EH (cell line): ENCODE data around the gene COL8A2.

Source experiments
- DNase-seq: peaks from one replicate; pipeline ENCODE4 v3.0.0-alpha.2; 2015; ENCODE audit warnings: low read depth

COL8A2 gene

DNA sequence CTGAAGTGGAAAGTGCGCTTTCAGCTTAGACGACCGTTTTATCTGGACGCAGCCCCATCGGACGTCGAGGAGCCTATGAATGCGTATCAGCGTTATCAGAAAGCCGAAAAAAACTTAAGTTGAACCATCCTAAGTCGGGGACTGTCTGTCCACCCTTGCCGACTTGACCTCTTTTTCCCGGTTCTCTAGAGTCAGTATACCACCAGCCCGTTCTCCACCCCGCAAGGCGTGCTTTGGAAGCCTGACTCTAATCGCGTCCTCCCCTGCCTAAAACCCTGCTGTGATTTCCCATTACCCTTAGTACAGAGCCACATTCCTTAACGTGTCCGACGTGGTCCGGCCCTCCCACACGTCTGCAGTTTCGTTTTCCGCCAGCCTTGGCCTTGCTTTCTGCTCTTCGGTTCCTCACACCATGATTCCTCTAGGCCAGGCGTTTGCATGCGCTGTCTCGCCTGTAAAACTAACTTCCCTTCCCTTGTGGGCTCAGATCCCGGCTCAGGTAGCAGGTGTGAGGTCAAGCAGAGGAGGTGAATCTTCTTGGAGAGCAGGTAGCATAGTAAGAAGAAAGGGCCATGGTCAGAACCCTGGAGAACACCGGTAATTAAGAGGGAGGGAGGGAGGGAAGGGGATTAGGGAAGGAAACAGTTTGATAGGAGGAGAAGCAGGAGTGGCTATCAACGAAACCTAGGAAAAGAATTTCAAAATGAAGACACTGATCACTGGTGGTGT, 35.5 kb downstream of the COL8A2 start:
- DNase-seq = peak; percentile 71

DNA sequence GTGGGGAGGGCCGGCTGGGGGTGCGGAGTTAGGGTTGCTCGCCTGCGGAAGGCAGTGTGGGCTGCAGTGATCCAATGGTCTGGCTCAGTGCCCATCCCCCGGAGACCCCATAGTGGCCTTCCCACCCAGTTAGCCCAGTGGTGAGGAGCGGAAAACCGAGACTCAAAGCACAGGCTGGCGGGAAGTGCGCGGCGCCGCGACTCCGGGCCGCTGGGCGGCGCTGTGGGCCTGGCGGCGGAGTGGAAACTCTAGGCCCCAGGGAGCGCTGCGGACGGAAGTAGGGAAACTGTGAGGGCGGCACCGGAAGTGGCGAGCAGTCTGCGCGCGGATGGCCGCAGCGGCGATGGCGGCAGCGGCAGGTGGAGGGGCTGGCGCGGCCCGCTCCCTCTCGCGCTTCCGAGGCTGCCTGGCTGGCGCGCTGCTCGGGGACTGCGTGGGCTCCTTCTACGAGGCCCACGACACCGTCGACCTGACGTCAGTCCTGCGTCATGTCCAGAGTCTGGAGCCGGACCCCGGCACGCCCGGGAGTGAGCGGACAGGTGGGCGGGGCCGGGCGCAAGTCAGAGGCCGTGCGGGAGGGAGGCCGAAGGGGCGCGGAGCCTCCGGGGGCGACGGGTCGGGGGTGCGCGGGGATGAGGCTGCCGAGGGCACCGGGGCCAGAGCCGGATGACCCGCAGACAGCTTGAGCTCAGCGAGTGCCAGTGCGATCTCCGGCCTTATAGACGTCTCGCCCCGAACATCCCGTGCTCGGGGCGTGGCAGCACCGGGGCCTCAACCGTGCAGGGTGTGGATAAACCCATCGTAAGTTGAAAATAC, 36.2 kb downstream of the COL8A2 start, which contains the start of gene ADPRS:
ADPRS (plus strand) TSS at position 316 of the 816 bp plus-strand sequence; CDS start at position 329, 13 bp downstream.
- peak; percentile 87 for DNase-seq

DNA sequence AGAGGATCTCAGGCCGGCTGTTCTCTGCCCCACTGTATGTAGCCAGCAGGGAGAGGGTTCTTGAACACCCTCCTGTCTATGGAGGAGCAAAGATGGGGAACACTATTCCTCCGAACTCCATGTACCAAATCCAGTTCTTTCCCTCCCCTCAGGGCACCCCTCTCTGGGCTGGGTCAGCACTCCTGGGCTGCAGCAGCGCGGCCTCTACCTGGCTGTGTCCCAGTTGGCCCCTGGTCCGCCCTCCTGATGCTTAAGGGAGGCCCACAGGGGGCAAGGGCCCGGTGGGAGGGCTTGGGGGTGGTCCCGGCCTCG, 36.8 kb downstream of the COL8A2 start:
- DNase-seq = no peak

DNA sequence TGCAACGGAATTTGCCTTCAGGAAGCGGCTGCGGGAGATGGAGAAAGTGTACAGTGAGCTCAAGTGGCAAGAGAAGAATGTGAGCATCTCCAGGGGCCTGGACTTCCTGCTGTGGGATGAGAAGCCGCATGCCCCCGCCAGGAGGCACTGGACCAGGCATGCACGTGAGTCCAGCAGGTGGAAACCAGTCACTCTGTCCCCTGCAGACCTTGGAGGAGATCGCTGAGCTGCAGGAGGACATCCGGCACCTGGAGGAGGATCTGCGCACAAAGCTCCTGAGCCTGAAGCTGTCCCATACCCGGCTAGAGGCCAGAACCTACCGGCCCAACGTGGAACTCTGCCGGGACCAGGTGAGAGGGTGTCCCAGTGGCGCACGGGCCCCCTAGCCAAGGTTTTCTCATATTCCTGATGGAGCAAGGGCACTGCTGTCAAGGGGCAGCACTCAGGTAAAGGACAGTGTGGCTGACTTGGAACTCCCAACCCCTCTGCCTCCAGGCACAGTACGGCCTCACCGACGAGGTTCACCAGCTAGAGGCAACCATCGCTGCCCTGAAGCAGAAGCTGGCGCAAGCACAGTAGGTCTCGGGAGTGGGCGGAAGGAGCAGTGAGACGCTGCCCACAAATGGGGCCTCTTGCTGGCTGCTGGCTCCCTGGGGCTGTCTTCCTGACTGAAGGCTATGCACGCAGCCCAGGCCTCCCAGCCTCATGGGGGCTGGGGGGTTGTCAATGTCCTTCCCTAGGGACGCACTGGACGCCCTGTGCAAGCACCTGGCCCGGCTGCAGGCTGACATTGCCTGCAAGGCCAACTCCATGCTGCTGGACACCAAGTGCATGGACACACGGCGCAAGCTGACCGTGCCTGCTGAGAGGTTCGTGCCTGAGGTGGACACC, 37.5 kb downstream of the COL8A2 start:
- DNase-seq = no peak

DNA sequence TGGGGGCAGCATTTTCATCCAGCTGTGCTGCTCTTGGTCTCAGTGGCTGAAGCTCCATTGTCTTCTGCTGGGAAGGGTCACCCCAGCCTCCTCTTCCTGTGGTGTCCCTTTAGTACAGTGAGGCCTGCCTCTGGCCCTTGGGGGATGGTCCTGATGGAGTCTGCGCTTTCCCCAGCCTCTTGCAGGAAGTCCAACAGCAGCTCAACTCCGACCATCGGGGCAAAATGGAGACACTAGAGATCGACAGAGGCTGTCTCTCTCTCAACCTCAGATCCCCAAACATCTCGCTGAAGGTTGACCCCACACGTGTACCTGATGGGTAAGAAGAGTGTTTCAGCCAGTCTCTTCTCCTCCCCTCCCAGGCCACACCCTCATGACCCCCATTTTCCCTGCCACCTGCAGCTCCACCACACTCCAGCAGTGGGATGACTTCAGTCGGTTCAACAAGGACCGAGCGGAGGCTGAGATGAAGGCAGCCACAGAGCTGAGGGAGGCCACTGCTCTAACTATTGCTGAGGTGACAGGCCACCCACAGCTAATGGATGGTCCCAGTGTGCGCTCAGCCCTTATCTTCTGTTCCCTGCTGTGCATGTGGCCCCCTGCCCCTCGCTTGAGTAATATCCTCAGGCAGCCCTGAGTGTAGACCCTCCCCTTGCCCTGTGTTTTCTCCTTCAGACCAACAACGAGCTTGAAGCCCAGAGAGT, 38.3 kb downstream of the COL8A2 start:
- DNase-seq = no peak

DNA sequence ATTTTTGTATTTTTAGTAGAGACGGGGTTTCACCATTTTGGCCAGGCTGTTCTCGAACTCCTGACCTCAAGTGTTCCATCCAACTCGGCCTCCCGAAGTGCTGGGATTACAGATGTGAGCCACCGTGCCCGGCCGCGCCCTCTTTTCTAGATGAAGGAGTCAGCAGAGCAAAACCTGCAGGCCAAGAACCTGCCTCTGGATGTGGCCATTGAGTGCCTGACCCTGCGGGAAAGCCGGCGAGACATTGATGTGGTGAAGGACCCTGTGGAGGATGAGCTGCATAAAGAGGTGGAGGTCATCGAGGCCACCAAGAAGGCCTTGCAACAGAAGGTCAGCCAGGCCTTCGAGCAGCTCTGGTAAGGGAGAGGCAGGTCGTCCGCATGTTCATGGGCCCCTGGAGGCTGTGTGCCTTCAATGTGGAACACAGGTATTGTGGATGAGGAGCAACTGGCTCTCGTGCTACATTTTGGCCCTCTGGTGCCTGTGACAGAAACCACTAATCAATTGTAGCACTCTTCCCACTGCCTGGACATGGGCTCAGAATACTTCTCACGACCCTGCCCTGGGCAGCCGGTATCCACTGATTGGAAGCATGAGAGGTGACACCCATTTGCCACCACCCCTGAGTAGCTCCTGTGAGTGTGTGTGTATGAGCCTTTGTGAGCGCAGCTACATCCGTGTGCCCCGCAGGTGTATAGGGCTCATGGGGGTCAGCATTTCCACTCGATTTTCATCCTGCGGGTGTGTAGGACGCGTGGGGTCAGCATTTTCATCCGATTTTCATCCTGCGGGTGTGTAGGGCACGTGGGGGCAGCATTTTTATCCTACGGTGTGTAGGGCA, 39.1 kb downstream of the COL8A2 start:
- no peak for DNase-seq

DNA sequence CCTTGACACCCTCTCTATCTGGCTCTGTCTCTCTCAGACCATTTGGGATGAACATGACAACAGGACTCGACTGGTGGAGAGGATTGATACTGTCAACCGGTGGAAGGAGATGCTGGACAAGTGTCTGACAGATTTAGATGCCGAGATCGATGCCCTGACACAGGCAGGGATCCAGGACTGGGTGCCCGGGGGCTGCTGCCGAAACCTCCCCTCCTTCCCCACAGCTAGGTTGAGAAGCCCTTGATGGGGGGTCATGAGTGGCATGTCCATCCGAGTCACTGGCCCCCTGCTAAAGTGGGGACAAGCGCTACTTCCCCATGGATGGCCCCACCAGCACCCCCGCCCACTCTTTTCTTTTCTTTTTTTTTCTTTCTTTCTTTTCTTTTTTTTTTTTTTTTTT, 39.9 kb downstream of the COL8A2 start:
- DNase-seq = no peak

DNA sequence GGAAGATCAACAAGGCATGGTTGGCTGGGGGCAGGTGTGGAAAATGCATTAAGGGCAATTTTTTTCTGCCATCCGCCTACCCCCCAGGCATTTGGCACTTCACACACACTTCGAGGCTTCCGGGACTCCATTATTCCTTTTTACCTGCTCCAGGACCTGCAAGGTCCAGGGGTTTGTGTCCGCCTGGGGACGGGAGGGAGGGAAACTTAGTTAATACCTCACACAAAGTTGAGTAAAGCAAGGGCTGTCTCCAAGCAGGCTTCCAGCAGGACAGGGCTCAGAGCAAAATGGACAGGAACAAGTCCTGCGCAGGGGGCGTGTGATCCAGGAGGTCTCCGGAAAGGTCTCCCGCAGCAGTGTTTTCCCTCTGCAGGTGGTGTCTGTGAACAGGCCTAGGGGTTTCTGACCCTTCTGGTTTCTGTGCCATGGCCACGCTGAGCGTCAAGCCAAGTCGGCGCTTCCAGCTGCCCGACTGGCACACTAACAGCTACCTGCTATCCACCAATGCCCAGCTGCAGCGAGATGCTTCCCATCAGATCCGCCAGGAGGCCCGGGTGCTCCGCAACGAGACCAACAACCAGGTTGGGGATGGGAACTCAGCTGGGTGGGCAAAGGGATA, 40.4 kb downstream of the COL8A2 start:
- no peak for DNase-seq

DNA sequence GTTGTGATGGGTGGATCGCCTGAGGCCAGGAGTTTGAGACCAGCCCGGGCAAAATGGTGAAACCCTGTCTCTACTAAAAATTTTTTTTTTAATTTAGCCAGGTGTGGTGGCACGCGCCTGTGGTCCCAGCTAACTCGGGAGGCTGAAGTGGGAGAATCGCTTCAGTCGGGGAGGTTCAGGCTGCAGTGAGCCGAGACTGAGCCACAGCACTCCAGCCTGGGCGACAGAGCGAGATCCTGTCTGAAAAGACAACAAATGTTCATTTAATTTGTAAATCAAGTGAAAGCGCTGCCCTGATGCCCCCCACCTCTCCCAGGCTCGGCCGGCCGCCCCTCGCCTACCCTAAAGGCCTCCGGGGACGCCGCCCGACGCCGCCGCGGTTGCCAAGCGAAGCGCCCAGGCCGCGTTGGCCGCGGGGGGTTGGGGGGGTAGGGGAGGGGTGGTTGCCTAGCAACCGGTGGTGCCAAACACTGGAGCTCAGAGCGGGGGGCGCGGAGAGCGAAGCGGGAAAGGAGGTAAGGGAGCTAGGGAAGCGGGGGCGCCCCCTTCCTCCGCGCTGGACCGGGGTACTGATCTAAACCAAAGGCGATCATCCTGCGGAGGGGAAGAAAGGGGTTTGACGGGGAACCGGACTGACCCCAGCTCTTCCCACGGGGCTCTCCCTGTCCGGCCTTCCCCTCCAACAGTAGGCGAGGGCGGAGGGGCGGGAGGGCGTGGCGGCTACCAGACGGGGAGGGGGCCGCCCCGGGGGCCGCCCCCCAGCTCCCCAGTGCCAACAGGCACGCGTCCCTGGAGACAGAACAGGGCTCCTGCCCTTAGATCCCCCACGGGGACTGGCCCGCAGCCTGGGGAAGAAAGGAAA, 41.2 kb downstream of the COL8A2 start, which contains the start of gene TEKT2:
TEKT2 (plus strand) TSS at position 460 of the 862 bp plus-strand sequence. CDS start 828 bp downstream, outside the sequence.
- peak; percentile 45 for DNase-seq

DNA sequence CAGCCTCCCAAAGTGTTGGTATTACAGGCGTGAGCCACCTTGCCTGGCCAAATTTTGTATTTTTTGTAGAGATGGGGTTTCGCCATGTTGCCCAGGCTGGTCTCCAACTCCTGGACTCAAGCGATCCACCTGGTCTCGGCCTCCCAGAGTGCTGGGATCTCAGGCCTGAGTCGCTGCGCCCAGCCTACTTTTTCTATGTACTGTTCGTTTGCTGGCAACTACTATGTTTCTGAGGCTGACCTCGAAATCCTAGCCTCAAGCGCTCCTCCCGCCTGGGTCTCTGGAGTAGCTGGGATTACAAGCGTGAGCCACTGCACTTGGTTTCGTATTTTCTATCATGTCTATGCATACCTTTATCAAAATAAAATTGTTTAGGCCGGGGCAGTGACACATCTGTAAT, 41.8 kb downstream of the COL8A2 start:
- DNase-seq = no peak

DNA sequence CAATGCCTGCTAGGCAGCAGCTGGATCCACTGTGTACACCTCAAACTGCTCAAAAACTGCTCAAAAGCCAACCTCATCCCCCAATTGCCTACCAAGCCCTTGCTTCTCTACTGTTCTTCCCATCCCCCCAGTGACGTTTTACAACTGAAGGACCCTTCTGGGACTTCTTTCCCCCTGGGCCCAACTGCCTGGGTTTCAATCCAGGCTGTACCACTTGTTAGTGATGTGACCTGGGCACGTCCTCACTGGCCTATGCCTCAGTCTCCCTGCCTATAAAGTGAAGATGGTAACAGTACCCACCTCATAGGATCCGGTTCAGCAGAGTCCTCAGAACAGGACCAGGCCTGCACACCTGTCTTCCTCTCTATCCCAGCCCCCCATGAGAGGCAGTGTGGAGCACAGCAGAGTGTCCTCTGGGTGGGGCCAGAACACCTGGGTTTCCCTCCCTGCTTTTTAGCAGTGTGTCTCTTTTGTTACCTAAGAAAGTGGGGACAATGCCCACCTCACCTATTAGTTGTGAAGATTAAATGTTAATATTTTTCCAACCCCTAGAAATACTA, 43.0 kb downstream of the COL8A2 start:
- no peak for DNase-seq

DNA sequence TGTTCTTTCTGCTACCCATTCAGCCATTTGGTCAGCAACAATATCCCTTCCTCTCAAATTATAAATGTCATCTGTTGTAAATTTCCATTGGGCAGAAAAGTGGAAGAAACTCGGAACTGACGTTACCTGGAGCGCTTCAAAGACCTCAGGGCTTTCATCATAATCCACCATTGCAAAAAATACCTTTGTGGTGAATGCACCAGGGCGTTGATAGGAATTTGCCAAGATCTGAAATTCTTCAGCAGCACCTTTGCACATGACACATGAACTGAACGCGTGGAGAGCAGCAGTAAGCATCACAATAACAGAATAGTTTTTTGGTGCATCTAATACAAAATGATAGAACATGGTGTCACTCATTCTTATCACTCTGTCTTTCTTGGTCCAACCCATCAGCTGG, 44.2 kb downstream of the COL8A2 start:
- DNase-seq = no peak

DNA sequence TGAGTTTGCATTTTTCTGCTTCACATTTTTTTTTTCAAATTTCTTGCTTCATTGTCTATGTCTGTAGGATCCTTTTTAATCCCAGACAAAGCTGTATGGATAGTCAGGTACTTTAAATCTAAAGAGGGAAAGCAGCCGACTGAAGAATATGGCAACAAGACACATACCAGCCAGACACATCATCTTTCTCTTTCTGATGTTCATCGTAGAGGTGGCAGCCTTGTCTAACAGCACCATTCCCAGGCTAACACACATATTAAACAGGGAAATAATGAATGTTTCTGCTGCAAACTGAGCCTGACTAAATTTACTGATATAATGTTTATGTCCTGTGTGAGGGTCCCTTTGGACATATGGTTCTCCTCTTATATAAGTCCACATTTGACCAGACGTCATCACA, 44.8 kb downstream of the COL8A2 start:
- DNase-seq = no peak

DNA sequence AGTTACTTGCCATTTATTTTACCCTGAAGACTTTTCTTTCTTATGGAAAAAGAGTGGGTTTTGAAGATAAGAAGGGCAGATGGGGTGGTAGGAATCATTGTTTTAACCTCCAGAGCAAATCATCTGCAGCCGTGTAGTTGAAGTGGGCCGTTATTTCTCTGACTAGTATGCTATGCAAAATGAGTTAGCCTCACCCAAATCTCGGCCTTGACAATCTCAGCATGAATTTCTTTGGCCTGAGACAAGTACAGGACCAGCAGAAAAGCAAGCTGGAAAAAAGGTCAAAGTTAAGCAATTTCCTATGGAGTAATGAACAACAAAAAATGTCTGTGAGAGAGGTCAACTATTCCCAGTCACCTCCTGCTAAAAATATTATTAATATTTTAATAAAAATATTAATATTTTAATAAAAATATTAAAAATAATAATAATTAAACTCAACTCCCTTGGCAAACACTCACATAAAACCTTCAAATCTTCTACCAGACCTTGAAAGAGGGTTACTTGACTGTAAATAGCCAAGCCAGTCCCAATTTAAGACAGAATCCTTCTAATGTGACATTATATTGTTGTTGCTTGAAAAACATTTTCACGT, 47.9 kb downstream of the COL8A2 start:
- DNase-seq = no peak

DNA sequence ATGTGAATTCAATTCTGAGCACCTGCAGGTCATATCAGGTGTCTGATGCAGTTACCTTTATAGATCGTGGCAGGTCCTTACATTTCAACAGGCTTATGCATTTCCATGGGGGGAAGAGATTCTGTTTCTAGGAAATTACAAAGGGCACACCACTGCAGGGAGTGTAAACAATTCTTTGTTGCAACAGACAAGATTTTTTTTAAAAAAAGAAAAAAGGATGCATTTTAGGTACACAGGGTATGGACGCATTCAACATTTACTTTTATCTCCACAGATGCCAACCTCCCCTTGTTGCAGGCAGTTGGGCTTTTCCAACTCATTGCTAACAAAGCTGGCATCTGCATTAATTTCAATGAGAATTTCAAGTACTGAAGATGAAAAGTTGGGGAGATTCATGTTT, 54.7 kb downstream of the COL8A2 start:
- no peak for DNase-seq

DNA sequence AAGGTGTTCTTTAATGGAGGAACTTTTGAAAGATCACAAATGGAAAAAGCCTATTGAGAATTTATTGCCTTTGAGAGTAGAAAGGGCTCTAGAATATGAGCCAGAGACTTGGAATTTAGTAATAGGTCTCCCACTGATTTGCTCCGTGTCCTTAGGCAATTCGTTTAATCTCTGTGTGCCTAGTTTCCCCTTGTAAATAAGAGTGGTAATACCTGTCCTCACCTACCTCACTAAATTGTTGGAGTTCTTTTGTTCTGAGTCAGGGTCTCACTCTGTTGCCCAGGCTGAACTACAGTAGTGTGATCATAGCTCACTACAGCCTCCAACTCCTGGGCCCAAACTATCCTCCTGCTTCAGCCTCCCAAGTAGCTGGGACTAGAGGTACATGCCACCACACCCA, 56.2 kb downstream of the COL8A2 start:
- DNase-seq = no peak

DNA sequence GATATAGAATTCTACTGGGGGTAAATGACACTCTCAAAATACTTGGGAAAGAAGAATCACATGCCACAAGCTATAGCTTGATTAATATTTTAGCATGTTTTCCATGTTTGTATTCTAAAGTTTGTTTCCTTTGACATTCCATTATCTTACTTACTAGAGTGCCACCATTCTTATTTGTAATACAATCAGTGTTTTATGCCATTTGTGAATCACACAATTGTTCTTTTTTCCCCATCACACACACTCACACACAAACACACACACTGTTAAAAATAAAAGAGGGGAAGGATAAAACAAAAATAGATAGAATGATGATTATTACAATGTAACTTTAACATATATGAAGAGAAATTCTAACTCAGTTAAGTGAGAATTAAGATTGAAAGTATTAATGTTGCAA, 57.2 kb downstream of the COL8A2 start:
- no peak for DNase-seq

DNA sequence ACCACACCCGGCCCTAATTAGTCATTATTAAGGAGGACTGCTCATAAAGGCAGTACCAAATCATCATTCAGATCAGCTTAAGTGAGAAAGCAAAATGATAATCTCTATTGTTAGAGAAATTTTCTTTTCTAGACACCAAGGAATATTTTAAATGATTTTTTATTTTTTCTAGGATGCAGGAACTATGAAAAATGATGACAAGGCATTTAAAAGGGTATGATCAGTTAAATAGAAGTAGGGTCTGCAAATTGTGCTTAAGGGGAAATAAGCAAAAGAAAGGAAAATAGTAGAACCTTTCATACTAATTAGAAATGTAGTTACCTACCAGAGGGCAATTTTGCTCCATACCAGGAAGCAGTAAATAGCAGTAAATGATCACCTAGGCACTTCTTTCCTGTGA, 62.7 kb downstream of the COL8A2 start:
- no peak for DNase-seq

DNA sequence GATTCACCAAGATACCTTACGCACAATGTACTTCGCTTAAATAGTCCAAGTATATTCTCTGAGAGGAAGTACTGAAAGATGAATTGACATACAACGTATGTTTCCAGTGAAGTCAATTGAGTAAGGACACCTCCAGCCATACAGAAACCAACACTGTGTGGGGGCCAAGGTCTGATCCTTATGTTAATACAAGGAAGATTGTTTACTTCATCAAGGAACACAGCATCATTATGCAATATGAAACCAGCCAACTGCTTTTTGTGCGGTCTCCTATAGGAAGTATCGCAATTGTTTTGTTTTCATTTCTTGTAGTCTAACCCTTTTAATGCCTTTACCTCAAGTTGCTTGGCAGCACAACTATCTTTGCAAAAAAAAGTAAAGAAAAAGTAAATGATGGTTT, 69.3 kb downstream of the COL8A2 start:
- DNase-seq = no peak
